Liver (tissue), 9 donors: Measurements from ENCODE around the gene TOM1L2. TPM values are rescaled to one million over a fixed set of nuclear protein-coding genes. Genes with fewer than 3 reads are reported as not detected.

Source experiments
- DNase-seq: peaks from one replicate; pipeline ENCODE4 v3.0.0-alpha.2; 2017; ENCODE audit warnings: low spot score
- H3K27ac ChIP-seq, 2 donors: one replicate each; pipeline ENCODE4 v1.7.0; 2013; ENCODE audit warnings: inconsistent platforms in 2 of 2, low read length in 2 of 2, control low read depth in 1 of 2, low read depth in 1 of 2, mild to moderate bottlenecking in 1 of 2
- H3K27me3 ChIP-seq, 4 donors: one replicate each; pipeline versions ENCODE4 v1.6.1 to v1.7.0; 2013; ENCODE audit warnings: low read length in 3 of 4, inconsistent platforms in 1 of 4, mild to moderate bottlenecking in 1 of 4, moderate library complexity in 1 of 4; ENCODE audit not compliant: control insufficient read depth in 4 of 4, insufficient read depth in 4 of 4
- H3K36me3 ChIP-seq, 4 donors: one replicate each; pipeline versions ENCODE4 v1.6.1 to v1.7.0; 2013; ENCODE audit warnings: low read length in 3 of 4, mild to moderate bottlenecking in 3 of 4, low read depth in 1 of 4, moderate library complexity in 1 of 4; ENCODE audit not compliant: control insufficient read depth in 4 of 4, insufficient read depth in 3 of 4
- H3K4me1 ChIP-seq, 4 donors: one replicate each; pipeline versions ENCODE4 v1.6.1 to v1.7.0; 2013; ENCODE audit warnings: low read length in 3 of 4, mild to moderate bottlenecking in 3 of 4, moderate library complexity in 1 of 4; ENCODE audit not compliant: control insufficient read depth in 4 of 4, insufficient read depth in 4 of 4
- H3K4me3 ChIP-seq, 3 donors: one replicate each; pipeline versions ENCODE4 v1.6.1 to v1.7.0; 2013; ENCODE audit warnings: low read length in 3 of 3, control low read depth in 1 of 3, low read depth in 1 of 3, mild to moderate bottlenecking in 1 of 3
- H3K9ac ChIP-seq, 2 donors: one replicate each; pipeline ENCODE4 v1.7.0; 2013; ENCODE audit warnings: low read length in 2 of 2, mild to moderate bottlenecking in 2 of 2, moderate library complexity in 2 of 2, control low read depth in 1 of 2, low read depth in 1 of 2
- H3K9me3 ChIP-seq, 4 donors: one replicate each; pipeline versions ENCODE4 v1.6.1 to v1.7.0; 2013; ENCODE audit warnings: low read length in 3 of 4; ENCODE audit not compliant: control insufficient read depth in 4 of 4
- EGR1 ChIP-seq, 2 donors: IDR thresholded peaks; 2 replicates each; pipeline ENCODE4 v1.6.1; 2016 to 2018; ENCODE audit warnings: antibody characterized with exemption in 2 of 2, low read depth in 2 of 2
- FOXA1 ChIP-seq: IDR thresholded peaks from 2 replicates; pipeline ENCODE4 v1.6.1; 2016; ENCODE audit warnings: antibody characterized with exemption
- FOXA2 ChIP-seq: IDR thresholded peaks from 2 replicates; pipeline ENCODE4 v1.6.1; 2016; ENCODE audit warnings: antibody characterized with exemption
- GABPA ChIP-seq, 2 donors: IDR thresholded peaks in 1 of 2; conservative IDR thresholded peaks in 1 of 2; 2 replicates each; pipeline ENCODE4 v1.6.1; 2016; ENCODE audit warnings: antibody characterized with exemption in 2 of 2, mild to moderate bottlenecking in 1 of 2, moderate library complexity in 1 of 2
- HNF4A ChIP-seq, 2 donors: conservative IDR thresholded peaks; 2 replicates each; pipeline ENCODE4 v1.6.1; 2016; ENCODE audit warnings: antibody characterized with exemption in 2 of 2, mild to moderate bottlenecking in 2 of 2
- HNF4G ChIP-seq: IDR thresholded peaks from 2 replicates; pipeline ENCODE4 v1.6.1; 2016; ENCODE audit warnings: antibody characterized with exemption
- JUND ChIP-seq, 2 donors: IDR thresholded peaks; 2 replicates each; pipeline ENCODE4 v1.6.1; 2016; ENCODE audit warnings: antibody characterized with exemption in 2 of 2
- RAD21 ChIP-seq, 2 donors: IDR thresholded peaks; 2 replicates each; pipeline ENCODE4 v1.6.1; 2016; ENCODE audit warnings: antibody characterized with exemption in 2 of 2, mild to moderate bottlenecking in 2 of 2
- RXRA ChIP-seq, 2 donors: IDR thresholded peaks; 2 replicates each; pipeline ENCODE4 v1.6.1; 2017 to 2018; ENCODE audit warnings: antibody characterized with exemption in 2 of 2, mild to moderate bottlenecking in 1 of 2
- SP1 ChIP-seq: IDR thresholded peaks from 2 replicates; pipeline ENCODE4 v1.6.1; 2018; ENCODE audit warnings: antibody characterized with exemption, mild to moderate bottlenecking
- TAF1 ChIP-seq: conservative IDR thresholded peaks from 2 replicates; pipeline ENCODE4 v1.6.1; 2016; ENCODE audit warnings: antibody characterized with exemption, mild to moderate bottlenecking
- YY1 ChIP-seq: IDR thresholded peaks from 2 replicates; pipeline ENCODE4 v1.6.1; 2016; ENCODE audit warnings: antibody characterized with exemption, mild to moderate bottlenecking
- WGBS: extraction: QIAGEN DNeasy Blood & Tissue Kit; methylation state at CpG from one replicate; pipeline ENCODE4 v1.1.7; 2013; 5-methylcytosine and 5-hydroxymethylcytosine counted together
- polyA plus RNA-seq, 2 donors: library from polyadenylated mRNA; stranded (reverse) in 1 of 2; unstranded in 1 of 2; fragments of 200-250 nt in 1 of 2; fragments of >200 nt in 1 of 2; fragmentation: Nextera tagmentation in 1 of 2; extraction: Ambion mirVana in 1 of 2; gene quantifications; one replicate each; pipeline versions ENCODE4 v1.2.1 to v1.2.3, GENCODE V29; 2013 to 2015
- total RNA-seq, 2 donors: library from RNA; depleted of rRNA; stranded (reverse); fragments of >200 nt; gene quantifications; one replicate each; pipeline ENCODE4 v1.2.3, GENCODE V29; 2014
- TF ChIP-seq, protein P1 (sequence below): fragments of 150-350 bp; IDR thresholded peaks from 2 replicates; pipeline ENCODE4 v1.5.1; 2017; ENCODE audit warnings: improper control_type of control experiment, low read depth, low read length; ENCODE audit not compliant: missing input control
- TF ChIP-seq, protein P2 (sequence below): IDR thresholded peaks from 2 replicates; pipeline ENCODE4 v1.6.1; 2016; ENCODE audit warnings: antibody characterized with exemption
- TF ChIP-seq, protein P3 (sequence below): IDR thresholded peaks from 2 replicates; pipeline ENCODE4 v1.6.1; 2016; ENCODE audit warnings: antibody characterized with exemption, mild to moderate bottlenecking
- TF ChIP-seq, protein P4 (sequence below): IDR thresholded peaks from 2 replicates; pipeline ENCODE4 v1.6.1; 2016; ENCODE audit warnings: antibody characterized with exemption
- TF ChIP-seq, protein P5 (sequence below): IDR thresholded peaks from 2 replicates; pipeline ENCODE4 v1.6.1; 2016; ENCODE audit warnings: antibody characterized with exemption
- donor health status: healthy.
- donor health status: healthy.
- donor health status: healthy.
- donor health status: healthy.
- donor health status: healthy.

The TOM1L2 gene
- total and polyA plus RNA-seq, 4 donors = 5.0 to 24.0 (median 9.3) TPM

DNA sequence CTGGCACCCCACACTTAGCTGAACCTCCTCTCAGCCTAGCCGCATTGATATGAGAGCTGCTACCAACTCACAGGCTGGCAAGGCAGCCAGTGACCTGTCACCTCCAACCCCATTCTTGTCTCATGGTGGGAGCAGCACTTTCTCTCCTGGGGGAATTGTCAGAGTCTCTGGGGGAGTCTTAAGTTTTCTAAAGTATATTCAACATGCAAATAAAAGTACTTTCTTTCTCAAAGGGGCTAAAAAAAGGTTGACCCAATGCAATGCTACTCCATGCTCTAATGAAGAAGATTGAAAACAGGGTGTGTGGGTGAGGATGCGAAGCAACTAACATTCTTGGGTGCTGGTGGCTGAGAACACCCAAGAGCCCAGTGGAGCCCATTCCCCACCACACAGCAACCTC, 82.3 kb downstream of the TOM1L2 start:
- H3K36me3 ChIP-seq = peaks cover 0 to 13% (median 5%) of the 10 kb centered on the region in 4 donors
- H3K27ac ChIP-seq = no peak overlapping the region
- no peak overlapping the region for H3K9ac ChIP-seq
- TF ChIP-seq JUND (IDR thresholded peaks at IDR 0.05) = no peak
- TF ChIP-seq GABPA (IDR thresholded peaks at IDR 0.05 in 1 of 2, conservative IDR thresholded peaks at IDR 0.05 in 1 of 2) = no peak
- TF ChIP-seq YY1 = no peak
- no peak for TF ChIP-seq HNF4A (conservative IDR thresholded peaks at IDR 0.05)
- TF ChIP-seq FOXA2 = no peak
- TF ChIP-seq, protein P1, sequence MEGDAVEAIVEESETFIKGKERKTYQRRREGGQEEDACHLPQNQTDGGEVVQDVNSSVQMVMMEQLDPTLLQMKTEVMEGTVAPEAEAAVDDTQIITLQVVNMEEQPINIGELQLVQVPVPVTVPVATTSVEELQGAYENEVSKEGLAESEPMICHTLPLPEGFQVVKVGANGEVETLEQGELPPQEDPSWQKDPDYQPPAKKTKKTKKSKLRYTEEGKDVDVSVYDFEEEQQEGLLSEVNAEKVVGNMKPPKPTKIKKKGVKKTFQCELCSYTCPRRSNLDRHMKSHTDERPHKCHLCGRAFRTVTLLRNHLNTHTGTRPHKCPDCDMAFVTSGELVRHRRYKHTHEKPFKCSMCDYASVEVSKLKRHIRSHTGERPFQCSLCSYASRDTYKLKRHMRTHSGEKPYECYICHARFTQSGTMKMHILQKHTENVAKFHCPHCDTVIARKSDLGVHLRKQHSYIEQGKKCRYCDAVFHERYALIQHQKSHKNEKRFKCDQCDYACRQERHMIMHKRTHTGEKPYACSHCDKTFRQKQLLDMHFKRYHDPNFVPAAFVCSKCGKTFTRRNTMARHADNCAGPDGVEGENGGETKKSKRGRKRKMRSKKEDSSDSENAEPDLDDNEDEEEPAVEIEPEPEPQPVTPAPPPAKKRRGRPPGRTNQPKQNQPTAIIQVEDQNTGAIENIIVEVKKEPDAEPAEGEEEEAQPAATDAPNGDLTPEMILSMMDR = no peak
- no peak for TF ChIP-seq HNF4G
- TF ChIP-seq FOXA1 = no peak
- TF ChIP-seq TAF1 = no peak
- TF ChIP-seq, protein P2, sequence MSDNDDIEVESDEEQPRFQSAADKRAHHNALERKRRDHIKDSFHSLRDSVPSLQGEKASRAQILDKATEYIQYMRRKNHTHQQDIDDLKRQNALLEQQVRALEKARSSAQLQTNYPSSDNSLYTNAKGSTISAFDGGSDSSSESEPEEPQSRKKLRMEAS = no peak
- TF ChIP-seq SP1 = no peak
- TF ChIP-seq, protein P3, sequence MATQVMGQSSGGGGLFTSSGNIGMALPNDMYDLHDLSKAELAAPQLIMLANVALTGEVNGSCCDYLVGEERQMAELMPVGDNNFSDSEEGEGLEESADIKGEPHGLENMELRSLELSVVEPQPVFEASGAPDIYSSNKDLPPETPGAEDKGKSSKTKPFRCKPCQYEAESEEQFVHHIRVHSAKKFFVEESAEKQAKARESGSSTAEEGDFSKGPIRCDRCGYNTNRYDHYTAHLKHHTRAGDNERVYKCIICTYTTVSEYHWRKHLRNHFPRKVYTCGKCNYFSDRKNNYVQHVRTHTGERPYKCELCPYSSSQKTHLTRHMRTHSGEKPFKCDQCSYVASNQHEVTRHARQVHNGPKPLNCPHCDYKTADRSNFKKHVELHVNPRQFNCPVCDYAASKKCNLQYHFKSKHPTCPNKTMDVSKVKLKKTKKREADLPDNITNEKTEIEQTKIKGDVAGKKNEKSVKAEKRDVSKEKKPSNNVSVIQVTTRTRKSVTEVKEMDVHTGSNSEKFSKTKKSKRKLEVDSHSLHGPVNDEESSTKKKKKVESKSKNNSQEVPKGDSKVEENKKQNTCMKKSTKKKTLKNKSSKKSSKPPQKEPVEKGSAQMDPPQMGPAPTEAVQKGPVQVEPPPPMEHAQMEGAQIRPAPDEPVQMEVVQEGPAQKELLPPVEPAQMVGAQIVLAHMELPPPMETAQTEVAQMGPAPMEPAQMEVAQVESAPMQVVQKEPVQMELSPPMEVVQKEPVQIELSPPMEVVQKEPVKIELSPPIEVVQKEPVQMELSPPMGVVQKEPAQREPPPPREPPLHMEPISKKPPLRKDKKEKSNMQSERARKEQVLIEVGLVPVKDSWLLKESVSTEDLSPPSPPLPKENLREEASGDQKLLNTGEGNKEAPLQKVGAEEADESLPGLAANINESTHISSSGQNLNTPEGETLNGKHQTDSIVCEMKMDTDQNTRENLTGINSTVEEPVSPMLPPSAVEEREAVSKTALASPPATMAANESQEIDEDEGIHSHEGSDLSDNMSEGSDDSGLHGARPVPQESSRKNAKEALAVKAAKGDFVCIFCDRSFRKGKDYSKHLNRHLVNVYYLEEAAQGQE = no peak
- 97% methylated on average over 2 of the region's 2 CpGs for WGBS
- no peak overlapping the region for H3K4me3 ChIP-seq
- no peaks in the 10 kb centered on the region for H3K4me1 ChIP-seq
- DNase-seq = no peak
- no peaks in the 10 kb centered on the region for H3K9me3 ChIP-seq
- H3K27me3 ChIP-seq = no peaks in the 10 kb centered on the region

DNA sequence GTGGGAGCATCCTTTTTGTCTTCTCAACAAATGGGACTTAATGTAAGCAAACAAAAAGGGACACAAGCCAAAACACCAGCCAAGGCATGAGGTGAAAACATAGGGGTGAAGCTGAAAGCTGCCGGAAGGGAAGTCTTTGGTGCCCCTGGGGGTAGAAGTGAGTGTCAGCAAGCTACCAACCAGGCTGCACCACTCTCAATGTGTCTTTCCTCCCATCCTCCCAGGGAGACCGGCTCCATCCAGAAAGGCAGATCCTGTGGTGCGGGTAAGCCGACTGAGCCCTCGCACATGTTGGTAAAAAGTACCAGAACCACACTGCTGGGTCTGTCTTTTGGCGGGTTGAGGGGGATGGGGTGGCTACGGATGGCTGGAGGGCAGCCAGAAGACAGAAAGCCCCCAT, 83.4 kb downstream of the TOM1L2 start:
- Histone ChIP-seq H3K27ac (no peak overlapping the region), H3K36me3 (peaks cover 2 to 17% (median 9%) of the 10 kb centered on the region in 4 donors), H3K9me3 (no peaks in the 10 kb centered on the region), H3K27me3 (no peaks in the 10 kb centered on the region), H3K4me1 (no peaks in the 10 kb centered on the region), H3K9ac (no peak overlapping the region), H3K4me3 (no peak overlapping the region)
- WGBS = 93% methylated on average over 7 of the region's 7 CpGs
- DNase-seq = no peak
- no peak for TF ChIP-seq RAD21 (IDR thresholded peaks at IDR 0.05)
- TF ChIP-seq EGR1 (IDR thresholded peaks at IDR 0.05; ENCODE audit: low read depth in 2 of 2) = no peak
- no peak for TF ChIP-seq TAF1
- TF ChIP-seq, protein P1 = no peak
- TF ChIP-seq HNF4A (conservative IDR thresholded peaks at IDR 0.05) = no peak
- TF ChIP-seq YY1 = no peak
- TF ChIP-seq, protein P4, sequence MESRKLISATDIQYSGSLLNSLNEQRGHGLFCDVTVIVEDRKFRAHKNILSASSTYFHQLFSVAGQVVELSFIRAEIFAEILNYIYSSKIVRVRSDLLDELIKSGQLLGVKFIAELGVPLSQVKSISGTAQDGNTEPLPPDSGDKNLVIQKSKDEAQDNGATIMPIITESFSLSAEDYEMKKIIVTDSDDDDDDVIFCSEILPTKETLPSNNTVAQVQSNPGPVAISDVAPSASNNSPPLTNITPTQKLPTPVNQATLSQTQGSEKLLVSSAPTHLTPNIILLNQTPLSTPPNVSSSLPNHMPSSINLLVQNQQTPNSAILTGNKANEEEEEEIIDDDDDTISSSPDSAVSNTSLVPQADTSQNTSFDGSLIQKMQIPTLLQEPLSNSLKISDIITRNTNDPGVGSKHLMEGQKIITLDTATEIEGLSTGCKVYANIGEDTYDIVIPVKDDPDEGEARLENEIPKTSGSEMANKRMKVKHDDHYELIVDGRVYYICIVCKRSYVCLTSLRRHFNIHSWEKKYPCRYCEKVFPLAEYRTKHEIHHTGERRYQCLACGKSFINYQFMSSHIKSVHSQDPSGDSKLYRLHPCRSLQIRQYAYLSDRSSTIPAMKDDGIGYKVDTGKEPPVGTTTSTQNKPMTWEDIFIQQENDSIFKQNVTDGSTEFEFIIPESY = no peak
- no peak for TF ChIP-seq SP1
- no peak for TF ChIP-seq RXRA (IDR thresholded peaks at IDR 0.05)
- TF ChIP-seq GABPA (IDR thresholded peaks at IDR 0.05 in 1 of 2, conservative IDR thresholded peaks at IDR 0.05 in 1 of 2) = no peak
- TF ChIP-seq FOXA1 = no peak
- TF ChIP-seq, protein P5, sequence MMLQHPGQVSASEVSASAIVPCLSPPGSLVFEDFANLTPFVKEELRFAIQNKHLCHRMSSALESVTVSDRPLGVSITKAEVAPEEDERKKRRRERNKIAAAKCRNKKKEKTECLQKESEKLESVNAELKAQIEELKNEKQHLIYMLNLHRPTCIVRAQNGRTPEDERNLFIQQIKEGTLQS = no peak
